Measurements from ENCODE around the gene ACY1. TPM values are rescaled to one million over a fixed set of nuclear protein-coding genes. Genes with fewer than 3 reads are reported as not detected.

ACY1 gene
- 31.7 and 55.7 TPM in 2 replicates for polyA plus RNA-seq (2011; rRNA removed)
- polyA minus RNA-seq (2011; rRNA and poly(A)+ RNA removed) = 35.6 and 69.7 TPM in 2 replicates

DNA sequence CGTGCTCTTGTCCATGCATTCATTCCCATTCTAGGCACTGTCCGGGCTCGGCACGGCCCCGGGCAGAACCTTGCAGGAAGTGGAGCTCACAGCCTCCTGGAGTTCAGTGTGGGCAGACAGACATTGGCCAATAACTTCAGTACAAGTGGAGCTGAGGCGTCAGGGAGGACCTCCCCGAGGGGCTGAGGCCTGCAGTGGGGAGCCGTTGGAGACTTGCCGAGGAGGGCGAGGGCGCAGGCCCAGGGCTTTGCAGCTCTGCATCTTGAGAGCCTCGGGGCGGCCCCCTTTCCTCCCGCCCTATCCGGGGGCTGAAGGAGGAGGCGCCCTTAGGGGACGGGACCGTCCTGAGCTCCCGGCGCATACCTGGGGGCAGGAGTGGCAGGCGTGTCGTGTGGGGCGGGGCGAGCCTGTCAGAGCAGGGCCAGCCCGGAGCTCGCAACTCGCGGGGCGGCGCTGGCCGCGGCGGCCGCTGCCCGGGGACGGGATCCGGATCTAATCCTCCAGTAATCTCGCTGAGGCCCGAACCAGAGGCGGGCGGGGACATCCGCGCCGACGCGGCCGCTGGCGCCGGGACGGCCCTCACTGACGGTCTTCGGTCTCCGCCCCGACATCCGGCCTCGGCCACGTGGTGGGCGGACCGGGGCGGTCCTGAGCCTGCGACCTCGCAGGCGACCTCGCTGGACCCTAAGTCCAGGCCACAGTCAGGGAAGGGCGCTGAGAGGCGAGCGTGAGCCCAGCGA, at the start of gene ACY1:
TSS of gene ACY1 (plus strand) at position 698 of the 740 bp plus-strand sequence. CDS start 530 bp downstream, outside the sequence.
- CTCF ChIA-PET = interaction anchor here (0.6 to 4.5 kb wide), 10 partner anchors 9 to 429 kb away, joined by 3 to 42 read pairs (median 6); partner anchors contain the start of genes ABHD14A, ABHD14B, PARP3 and RPL29
- Histone ChIP-seq H3K4me3 (ENCODE audit: low read depth, low read length) (peak within 1 kb of the TSS; percentile 54), H3K27me3 (ENCODE audit: control insufficient read depth, insufficient read depth, low read length) (no peaks in the 10 kb centered on the region), H3K36me3 (ENCODE audit: control insufficient read depth, insufficient read depth, low read length) (peaks cover 3% of the 10 kb centered on the region; the same call in 1 of the 2 replicates)
- DNase-seq (ENCODE audit: low read depth) = peak; percentile 45
- TF ChIP-seq, protein P1, sequence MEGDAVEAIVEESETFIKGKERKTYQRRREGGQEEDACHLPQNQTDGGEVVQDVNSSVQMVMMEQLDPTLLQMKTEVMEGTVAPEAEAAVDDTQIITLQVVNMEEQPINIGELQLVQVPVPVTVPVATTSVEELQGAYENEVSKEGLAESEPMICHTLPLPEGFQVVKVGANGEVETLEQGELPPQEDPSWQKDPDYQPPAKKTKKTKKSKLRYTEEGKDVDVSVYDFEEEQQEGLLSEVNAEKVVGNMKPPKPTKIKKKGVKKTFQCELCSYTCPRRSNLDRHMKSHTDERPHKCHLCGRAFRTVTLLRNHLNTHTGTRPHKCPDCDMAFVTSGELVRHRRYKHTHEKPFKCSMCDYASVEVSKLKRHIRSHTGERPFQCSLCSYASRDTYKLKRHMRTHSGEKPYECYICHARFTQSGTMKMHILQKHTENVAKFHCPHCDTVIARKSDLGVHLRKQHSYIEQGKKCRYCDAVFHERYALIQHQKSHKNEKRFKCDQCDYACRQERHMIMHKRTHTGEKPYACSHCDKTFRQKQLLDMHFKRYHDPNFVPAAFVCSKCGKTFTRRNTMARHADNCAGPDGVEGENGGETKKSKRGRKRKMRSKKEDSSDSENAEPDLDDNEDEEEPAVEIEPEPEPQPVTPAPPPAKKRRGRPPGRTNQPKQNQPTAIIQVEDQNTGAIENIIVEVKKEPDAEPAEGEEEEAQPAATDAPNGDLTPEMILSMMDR (IDR thresholded peaks at IDR 0.05; ENCODE audit: insufficient read depth, low read depth, low read length) = no peak
- POLR2A ChIA-PET = interaction anchor here (0.8 kb wide), 1 partner anchor 42 kb away, joined by 3 read pairs; the partner anchor contains the start of gene RRP9

DNA sequence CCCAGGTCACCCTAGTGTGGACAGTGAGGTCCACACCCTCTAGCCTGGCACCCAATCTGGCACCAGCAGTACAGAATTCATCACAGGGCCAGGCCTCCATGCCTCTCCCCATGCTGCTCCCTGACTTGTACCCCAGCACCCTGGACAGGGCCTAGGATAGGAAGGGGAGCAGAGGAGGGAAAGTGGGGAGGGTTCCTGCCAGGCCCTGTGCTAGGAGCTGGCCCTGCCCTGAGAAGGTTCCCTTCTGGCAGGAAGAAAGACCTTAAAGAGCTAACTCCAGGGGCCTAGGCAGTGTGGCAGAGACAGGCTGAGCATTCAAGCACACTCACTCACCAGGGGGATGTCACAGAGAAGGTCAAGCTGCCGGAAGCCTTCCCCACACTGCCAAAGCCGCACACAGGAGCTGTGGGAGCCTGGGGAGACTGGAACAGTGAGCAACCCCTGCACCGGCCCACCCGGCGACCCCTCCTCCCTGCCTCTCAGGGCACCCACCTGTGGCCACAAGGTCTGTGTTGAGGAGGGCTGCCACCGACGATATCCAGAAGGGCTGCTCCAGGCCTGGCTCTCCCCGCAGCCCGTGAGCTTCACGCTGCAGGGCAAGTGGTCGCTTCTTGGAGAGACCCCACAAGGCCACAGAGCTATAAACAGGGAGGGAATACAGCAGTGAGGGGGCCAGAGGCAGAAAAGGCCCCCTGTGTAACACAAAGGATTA, 49.0 kb upstream of the ACY1 start:
- ChIA-PET POLR2A (no interaction called here), CTCF (interaction anchor here (1.3 kb wide), 1 partner anchor 40 kb away, joined by 3 read pairs; the partner anchor contains the start of gene ABHD14B)
- DNase-seq (ENCODE audit: low read depth) = no peak
- H3K36me3 ChIP-seq (ENCODE audit: control insufficient read depth, insufficient read depth, low read length) = peaks cover 39% of the 10 kb centered on the region
- TF ChIP-seq, protein P1 (IDR thresholded peaks at IDR 0.05; ENCODE audit: insufficient read depth, low read depth, low read length) = no peak
- no peak overlapping the region for H3K4me3 ChIP-seq (ENCODE audit: low read depth, low read length)
- H3K27me3 ChIP-seq (ENCODE audit: control insufficient read depth, insufficient read depth, low read length) = no peaks in the 10 kb centered on the region

DNA sequence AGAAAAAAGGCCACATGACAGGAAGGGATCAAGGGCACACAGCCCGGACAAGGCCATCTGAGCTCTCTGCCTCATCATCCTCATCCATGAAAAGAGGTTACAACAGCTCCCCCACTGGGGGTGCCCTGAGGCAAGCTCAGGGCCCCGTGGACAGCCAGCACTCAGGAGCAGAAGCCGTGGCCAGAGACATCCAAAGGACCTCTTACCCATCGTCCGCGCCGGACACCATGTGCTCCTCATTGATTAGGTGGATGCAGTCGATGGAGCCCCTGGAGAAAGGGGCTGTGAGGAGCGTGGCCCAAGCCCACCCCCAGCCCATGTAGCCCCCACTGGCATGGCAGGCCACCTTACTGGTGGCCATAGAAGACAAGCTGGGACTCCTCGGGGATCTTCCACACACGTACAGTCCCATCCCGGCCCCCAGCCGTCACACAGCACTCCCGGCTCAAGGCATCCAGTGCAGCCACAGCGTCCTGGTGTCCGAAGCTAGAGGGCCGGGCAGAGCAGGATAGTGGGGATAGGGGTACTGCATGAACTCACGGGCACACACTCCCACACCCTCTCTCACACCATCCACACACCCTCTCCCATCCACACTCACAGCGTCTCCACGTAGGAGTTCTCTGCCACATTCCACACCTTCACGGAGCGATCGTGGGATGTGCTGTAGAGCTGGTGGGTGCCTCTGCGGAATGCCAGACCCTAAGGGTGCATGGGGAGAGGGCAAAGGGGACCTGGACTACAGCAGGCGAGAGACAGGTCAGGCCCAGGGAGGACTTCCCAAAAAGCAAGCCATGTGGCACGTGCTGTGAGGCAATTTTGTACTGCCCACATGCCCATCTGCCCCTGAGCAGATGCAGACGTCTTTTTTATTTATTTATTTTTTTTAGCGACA, 48.1 kb upstream of the ACY1 start:
- TF ChIP-seq, protein P1 (IDR thresholded peaks at IDR 0.05; ENCODE audit: insufficient read depth, low read depth, low read length) = no peak
- H3K27me3 ChIP-seq (ENCODE audit: control insufficient read depth, insufficient read depth, low read length) = no peaks in the 10 kb centered on the region
- no peak for DNase-seq (ENCODE audit: low read depth)
- CTCF ChIA-PET = interaction anchor here (1.3 to 3.3 kb wide), 2 partner anchors 39 kb away, joined by 3 to 10 read pairs; partner anchors contain the start of gene ABHD14B
- H3K4me3 ChIP-seq (ENCODE audit: low read depth, low read length) = no peak overlapping the region
- peaks cover 39% of the 10 kb centered on the region for H3K36me3 ChIP-seq (ENCODE audit: control insufficient read depth, insufficient read depth, low read length)
- POLR2A ChIA-PET = no interaction called here

DNA sequence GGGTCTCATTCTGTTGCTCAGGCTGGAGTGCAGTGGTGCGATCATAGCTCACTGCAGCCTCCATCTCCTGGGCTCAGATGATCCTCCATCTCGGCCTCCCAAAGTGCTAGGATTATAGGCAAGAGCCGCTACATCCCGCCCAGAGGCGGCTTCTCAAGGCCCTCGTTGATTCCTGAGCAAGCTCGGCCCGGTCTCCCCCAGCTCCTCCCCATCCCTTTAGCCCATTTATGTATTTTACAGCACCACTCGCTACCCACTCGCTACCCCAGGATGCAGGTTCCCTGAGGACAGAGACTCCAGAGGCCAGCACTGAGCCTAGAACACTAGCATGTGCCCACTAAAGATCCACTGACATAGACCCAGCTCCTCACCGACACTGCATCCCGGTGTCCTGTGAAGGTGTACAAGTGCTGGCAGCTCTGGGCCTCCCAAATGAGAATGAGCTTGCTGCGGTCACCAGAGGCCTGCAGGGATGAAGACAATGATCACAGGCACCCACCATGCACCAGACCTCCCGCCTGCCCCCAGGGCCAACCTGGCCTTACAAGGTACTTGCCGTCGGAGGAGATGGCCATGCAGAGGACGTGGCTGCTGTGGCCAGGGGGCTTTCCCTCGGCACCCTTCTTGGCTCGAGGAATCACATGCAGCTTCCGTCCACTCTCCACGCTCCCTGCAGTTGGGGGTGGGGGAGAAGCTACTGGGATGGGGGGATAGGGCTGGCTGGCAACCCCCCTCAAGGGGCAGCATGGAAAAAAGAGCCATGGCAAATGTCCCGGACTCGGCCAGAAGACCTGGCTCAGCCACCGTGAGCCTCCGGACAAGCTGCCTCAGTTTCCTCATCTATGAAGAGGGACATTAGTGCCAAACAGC, 47.2 kb upstream of the ACY1 start:
- no peaks in the 10 kb centered on the region for H3K27me3 ChIP-seq (ENCODE audit: control insufficient read depth, insufficient read depth, low read length)
- POLR2A ChIA-PET = no interaction called here
- no peak for DNase-seq (ENCODE audit: low read depth)
- no peak overlapping the region for H3K4me3 ChIP-seq (ENCODE audit: low read depth, low read length)
- TF ChIP-seq, protein P1 (IDR thresholded peaks at IDR 0.05; ENCODE audit: insufficient read depth, low read depth, low read length) = no peak
- peaks cover 39% of the 10 kb centered on the region for H3K36me3 ChIP-seq (ENCODE audit: control insufficient read depth, insufficient read depth, low read length)
- CTCF ChIA-PET = interaction anchor here (3.3 kb wide), 1 partner anchor 38 kb away, joined by 10 read pairs; the partner anchor contains the start of gene ABHD14B
